NCI-H345 treated with DMSO at 0.1 percent for 48 hours (cell line): ENCODE measurements around the gene SIL1.
"Not testable (repeated sequence)": the region's sequence is repeated elsewhere in the genome, so short reads cannot be mapped to it uniquely, and the experiment has no call there.

Source experiments
- DNase-seq: peaks from one replicate; lab custom pipeline; 2025; ENCODE audit not compliant: unreplicated experiment; lab: John Stamatoyannopoulos, UW

The SIL1 gene

DNA sequence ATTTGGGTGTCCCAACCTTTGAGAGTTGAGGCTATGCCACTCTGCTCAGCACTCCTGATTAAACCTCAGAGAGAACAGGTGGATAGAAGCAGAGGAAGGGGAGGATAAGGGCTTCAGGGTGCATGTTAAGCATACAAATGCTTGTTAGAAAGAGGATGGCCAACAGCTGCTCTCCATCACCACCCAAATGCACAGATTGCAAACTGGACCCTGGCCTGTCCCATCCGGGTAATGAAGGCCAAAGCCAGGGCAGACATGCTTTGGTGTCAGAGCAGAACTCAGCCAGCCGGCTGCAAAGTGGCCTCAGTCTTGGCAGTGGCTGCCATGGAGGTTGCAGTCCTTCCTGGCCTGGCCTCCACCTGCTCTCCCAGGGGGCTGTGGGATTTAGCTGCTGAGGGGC lies 84.3 kb downstream of the SIL1 start:
- no peak for DNase-seq

GRCh38 chr5:139112362-139112761 lies 85.8 kb downstream of the SIL1 start:
- DNase-seq: not testable (repeated sequence)

- no peak for DNase-seq
Observed at GRCh38 chr5:139110526-139111168, 87.5 kb downstream of the SIL1 start.

DNA sequence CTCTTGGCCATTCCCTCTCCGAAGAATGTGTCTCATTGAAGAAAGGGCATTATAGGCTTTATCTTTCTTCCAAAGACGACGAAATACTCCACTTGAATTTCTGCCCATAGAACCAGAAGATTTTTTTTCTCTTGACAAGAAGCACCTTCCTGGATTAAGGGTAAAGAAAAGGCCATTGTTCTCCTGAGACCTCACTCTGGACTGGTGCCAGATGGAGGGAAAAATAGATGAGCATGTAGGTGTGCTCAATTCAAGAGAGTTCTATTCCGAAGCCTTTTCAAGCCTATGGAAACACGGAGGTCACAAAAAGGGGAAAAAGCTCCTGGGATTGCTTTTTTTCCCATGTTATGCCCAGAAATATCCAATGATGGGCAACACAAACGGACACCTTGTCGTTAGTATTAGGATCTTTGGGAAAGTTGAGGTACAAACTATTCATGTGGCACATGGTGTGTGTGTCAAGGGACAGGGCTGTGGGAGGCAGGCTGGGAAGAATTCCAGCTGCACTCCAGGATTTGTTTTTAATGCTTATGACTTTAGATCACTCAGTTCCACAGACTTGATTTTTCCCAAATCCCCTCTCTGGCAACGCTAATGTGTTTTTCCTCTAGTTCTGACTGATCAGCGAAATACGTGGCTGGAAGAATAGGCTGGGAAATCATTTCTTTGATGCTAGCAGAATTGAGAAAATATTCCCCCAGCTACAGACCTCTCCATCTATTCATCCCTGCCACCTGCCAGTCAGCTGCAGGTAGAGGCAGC lies 89.9 kb downstream of the SIL1 start:
- DNase-seq: peak; percentile 93

- DNase-seq: peak; percentile 96
Observed at GRCh38 chr5:139105621-139106071, 92.5 kb downstream of the SIL1 start.

DNA sequence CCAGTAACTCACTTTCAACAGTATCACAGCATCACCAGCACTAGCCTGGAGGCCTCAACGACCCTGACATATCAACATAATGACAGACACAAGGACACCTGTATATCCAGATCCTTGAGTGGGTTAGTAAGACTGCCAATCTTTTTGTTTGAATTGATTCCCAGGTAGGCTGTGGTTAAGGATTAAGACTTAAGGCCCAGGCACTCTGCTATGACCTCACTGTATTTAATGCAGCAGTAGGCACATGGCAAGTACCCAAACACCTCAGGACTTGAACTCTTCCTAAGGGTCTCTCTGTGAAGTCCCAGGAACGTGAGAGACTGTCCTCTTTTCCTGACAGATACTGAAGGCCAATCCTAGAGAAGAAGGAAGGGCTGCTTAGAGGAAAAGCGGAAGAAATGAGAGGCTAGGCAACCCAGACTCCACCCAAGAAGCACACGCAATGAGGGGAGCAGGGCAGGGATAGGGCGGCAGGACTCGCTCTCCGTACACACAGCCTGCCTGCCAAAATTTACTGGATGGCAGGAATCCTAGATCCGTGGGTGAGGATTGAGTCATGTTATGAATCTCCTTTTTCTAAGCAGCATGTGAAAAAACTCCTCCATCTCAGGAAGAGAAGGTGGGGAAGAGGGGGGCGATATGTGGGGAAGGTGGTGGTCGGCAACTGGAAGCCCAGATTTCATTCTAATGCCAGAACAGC lies 93.4 kb downstream of the SIL1 start:
- no peak for DNase-seq

- no peak for DNase-seq
Observed at GRCh38 chr5:139103762-139104161, 94.4 kb downstream of the SIL1 start.

GRCh38 chr5:139100825-139101224 lies 97.3 kb downstream of the SIL1 start:
- DNase-seq: no peak

DNA sequence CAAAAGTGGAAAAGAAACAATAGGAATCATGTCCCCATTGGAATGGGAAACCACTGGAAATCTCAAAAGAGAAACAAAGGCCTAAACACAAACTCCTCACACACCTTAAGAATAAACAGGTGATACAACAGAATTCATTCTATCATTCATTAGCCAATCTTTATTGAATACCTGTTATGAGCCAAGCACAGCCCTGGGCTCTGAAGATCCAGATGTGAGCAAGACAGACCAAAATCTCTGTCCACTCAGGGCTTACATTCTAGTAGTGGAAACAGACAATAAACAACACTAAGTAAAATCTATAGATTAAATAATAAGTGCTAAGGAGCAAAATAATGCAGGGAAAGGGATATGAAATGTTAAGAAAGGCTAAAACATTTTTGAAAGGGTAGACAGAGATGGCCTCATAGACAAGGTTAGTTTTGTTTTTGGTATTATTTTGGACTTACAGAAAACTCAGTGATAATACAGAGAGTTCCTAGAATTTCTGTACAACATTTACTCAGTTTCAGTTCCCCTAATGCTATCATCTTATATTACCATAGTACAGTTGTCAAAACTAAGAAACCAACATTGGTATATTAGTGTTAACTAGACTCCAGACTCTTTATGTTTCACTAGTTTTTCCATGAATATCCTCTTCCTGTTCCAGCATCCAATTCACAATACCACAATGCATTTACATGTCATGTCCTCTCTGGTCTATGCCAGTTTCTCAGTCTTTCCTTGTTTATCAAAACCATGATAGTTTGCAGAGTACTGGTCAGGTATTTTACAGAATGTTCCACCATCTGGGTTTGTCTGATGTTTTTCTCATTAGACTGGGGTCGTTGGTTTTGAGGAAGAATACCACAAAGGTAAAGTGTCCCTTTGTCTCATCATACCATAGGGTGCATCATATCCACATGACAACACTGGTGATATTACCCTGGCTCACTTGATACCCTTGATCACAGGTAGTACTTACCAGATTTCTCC lies 103.7 kb downstream of the SIL1 start:
- DNase-seq: no peak

DNA sequence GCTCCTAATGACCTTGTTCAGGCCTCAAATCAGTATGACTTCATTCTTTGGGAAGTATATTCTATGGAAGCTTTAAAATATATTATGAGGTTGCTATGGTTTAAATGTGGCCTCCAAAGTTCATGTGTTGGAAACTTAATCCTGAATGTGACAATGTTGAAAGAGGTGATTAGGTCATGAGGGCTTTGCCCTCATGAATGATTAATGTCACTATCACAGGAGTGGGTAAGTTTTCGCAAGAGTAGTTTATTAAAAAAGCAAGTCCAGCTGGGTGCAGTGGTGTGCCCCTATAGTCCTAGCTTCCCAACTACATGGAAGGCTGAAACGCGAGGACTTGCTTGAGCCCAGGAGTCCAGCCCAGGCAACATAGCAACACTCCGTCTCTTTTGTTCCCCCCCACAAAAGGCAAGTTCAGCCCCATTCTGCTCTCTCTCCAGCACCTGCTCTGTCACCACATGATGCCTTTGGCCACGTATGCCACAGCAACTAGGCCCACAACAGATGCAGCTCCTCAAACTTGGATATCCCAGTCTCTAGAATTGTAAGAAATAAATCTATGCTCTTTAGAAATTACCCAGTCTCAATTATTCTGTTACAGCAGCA lies 105.3 kb downstream of the SIL1 start:
- no peak for DNase-seq

- no peak for DNase-seq
Observed at GRCh38 chr5:139091439-139092156, 106.6 kb downstream of the SIL1 start.

- DNase-seq: no peak
Observed at GRCh38 chr5:139090581-139090980, 107.6 kb downstream of the SIL1 start.

- DNase-seq: no peak
Observed at GRCh38 chr5:139088024-139088423, 110.1 kb downstream of the SIL1 start.

DNA sequence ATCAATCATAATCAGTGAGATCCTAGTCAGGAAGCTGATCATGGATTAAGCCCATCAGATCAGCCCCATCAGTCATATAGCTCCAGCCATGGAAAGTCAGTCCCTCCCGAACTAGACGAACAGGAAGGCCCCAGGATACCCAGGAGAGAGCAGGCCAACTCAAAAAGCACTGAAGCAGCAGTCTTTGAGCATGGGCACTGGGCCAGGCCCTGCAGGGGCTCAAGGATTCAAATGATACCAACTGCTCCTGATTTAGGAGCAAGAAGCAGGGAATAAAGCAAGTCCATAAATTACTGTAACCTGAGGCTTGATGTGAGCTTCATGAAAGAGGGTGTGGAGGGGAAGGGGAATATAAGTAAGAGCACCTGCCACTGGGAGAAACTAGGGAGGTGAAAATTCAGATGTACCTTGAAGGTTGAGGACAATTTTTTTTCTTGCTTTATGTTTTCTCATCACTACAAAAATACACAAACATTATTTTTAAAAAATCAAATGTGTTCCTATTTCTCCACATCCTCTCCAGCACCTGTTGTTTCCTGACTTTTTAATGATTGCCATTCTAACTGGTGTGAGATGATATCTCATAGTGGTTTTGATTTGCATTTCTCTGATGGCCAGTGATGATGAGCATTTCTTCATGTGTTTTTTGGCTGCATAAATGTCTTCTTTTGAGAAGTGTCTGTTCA lies 115.2 kb downstream of the SIL1 start:
- peak; percentile 82 for DNase-seq

DNA sequence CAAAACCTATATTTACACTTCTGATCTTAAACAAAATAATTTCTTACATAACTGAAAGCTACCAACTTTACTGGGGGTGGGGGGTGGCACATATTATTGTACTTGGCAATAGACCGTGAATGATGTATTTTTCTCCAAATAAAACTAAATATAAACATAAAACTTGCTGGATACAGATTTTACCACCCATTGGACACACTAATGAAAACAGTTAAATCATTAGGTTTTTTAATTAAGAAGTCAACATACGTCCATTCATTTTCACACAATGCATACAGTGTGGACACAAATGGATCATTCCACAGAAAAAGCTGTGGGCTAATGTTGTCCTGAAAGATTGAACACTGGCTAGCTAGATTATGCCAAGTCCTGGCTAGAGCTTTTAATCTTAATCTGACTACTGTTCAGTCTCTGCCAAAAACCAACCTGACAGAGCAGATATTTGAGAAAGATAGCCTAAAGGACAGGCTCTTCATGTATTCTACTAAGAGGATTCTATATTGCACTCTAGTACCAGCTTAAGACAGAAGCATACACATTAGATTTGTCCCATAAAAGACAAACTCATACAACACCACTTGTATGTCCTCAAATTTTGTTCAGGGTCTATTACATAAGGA lies 118.1 kb downstream of the SIL1 start:
- DNase-seq: no peak

- DNase-seq: no peak
Observed at GRCh38 chr5:139079225-139079990, 118.8 kb downstream of the SIL1 start.

- no peak for DNase-seq
Observed at GRCh38 chr5:139078345-139078744, 119.8 kb downstream of the SIL1 start.

DNA sequence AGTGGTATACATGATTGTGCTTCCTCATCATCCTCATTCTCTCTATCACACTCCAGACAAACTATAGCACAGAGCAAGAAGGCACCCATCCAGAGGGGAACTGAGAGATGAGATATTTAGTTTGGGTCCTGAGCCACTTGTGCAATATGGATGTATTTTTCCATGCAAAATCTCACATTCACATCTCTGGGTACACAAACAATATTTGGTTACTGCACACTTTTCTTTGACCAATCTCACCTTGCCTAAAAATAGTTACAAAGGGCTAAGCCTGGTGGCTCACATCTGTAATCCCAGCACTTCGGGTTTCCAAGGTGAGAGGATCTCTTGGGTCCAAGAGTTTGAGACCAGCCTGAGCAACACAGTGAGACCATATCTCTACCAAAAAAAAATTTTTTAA lies 120.3 kb downstream of the SIL1 start:
- DNase-seq: no peak
